Measurements from ENCODE around the gene ZNF33B. TPM values are rescaled to one million over a fixed set of nuclear protein-coding genes. Genes with fewer than 3 reads are reported as not detected.

Gene ZNF33B
- total and polyA plus RNA-seq, 9 of the 15 experiments (the other 6 are each of a cell fraction or from before 2014, with no cell fraction given): 6.9 to 23.9 (median 15.4) TPM

- H4K20me1 ChIP-seq (replicated peaks; ENCODE audit: control insufficient read depth, insufficient read depth, low read length): no peaks in the 10 kb centered on the region
- FAIRE-seq (no peak), DNase-seq (ENCODE audit: extremely low read depth in 1 of 4, low spot score in 3 of 4) (peak in 1 of 4 experiments; percentile 15), ATAC-seq (peak; percentile 37)
- no peaks in the 10 kb centered on the region; the same call in 2 of the 3 replicates for H3K79me2 ChIP-seq (ENCODE audit: control insufficient read depth, insufficient read depth, low read length)
- H3K36me3 ChIP-seq (ENCODE audit: control insufficient read depth, insufficient read depth, low read length): no peaks in the 10 kb centered on the region
- peak overlapping the region; percentile 90 for H3K27ac ChIP-seq (ENCODE audit: extremely low read depth, low read depth, low read length)
- intact Hi-C loops (cut with micrococcal nuclease): loop anchor here (5.0 to 10.0 kb wide), 5 partner anchors 36 to 769 kb away; no protein-coding TSS in a partner anchor
- 0 out of 2 replicates have a peak, but pooled peaks cover 2% of the 10 kb centered on the region for H3K9me3 ChIP-seq (replicated peaks; ENCODE audit: control insufficient read depth, insufficient read depth, low read depth, low read length)
- no peaks in the 10 kb centered on the region for H3K9me1 ChIP-seq (ENCODE audit: control insufficient read depth, insufficient read depth, low read length)
- H3K9ac ChIP-seq (ENCODE audit: insufficient read depth in 1 of 2, low read depth in 2 of 2, low read length in 2 of 2): peak overlapping the region; percentile 62 to 76; a peak in 3 of 4 replicates
- H3K4me1 ChIP-seq (replicated peaks in 1 of 2; ENCODE audit: control insufficient read depth in 2 of 2, insufficient read depth in 2 of 2, low read length in 2 of 2): peaks cover 29 to 51% of the 10 kb centered on the region in 2 experiments
- BruUV-seq (replicated peaks): no TSS peak
- in situ Hi-C loops (cut with MboI): no loop called here
- H3K4me3 ChIP-seq: no peak overlapping the region
- ChIA-PET POLR2A (interaction anchor here (0.7 to 1.8 kb wide), 3 partner anchors 8 to 329 kb away, joined by 3 to 8 read pairs (median 4); no protein-coding TSS in a partner anchor), CTCF (ENCODE audit: low intra/inter-chr PET ratio) (no interaction called here)
- WGBS (ENCODE audit: insufficient coverage, low coverage, missing lambda C conversion rate): 24% methylated on average over 4 of the region's 4 CpGs
- no peaks in the 10 kb centered on the region for H3K27me3 ChIP-seq (ENCODE audit: control insufficient read depth in 2 of 2, insufficient read depth in 2 of 2, low read length in 2 of 2)
- H2AFZ ChIP-seq (ENCODE audit: low read depth, low read length): peak overlapping the region; percentile 79
- H3K4me2 ChIP-seq (ENCODE audit: insufficient read depth, low read length): peak overlapping the region; percentile 76
- TF ChIP-seq ZNF644 (tag; IDR thresholded peaks at IDR 0.05; ENCODE audit: low read depth) (0 out of 2 replicates have a peak, but pooled peaks have one; percentile 18), PURB (CRISPR knock-in tag; IDR thresholded peaks at IDR 0.05; ENCODE audit: low read depth) (0 out of 2 replicates have a peak, but pooled peaks have one; percentile 33), HDGF (IDR thresholded peaks at IDR 0.05) (0 out of 2 replicates have a peak, but pooled peaks have one; percentile 2), TEAD1 (CRISPR knock-in tag; IDR thresholded peaks at IDR 0.05) (0 out of 4 replicates have a peak, but pooled peaks of 1 of the 2 experiments have one; percentile 9), CBFA2T3 (IDR thresholded peaks at IDR 0.05) (no peak), BHLHE40 (IDR thresholded peaks at IDR 0.05; ENCODE audit: low read length) (peak; percentile 34; the same call in 1 of the 2 replicates), ILF3 (IDR thresholded peaks at IDR 0.05; ENCODE audit: borderline replicate concordance) (no peak), MLLT1 (IDR thresholded peaks at IDR 0.05) (0 out of 4 replicates have a peak, but pooled peaks of 1 of the 2 experiments have one; percentile 8), PYGO2 (tag; IDR thresholded peaks at IDR 0.05) (peak; percentile 53; the same call in 1 of the 2 replicates), PTRF (tag; IDR thresholded peaks at IDR 0.05) (peak; percentile 24; the same call in 1 of the 2 replicates), L3MBTL2 (IDR thresholded peaks at IDR 0.05) (peak; percentile 80)
These were observed 7.8 kb upstream of the ZNF33B start for GRCh38 chr10:42646214-42646613.
